ENCODE data around the gene EPS15. TPM values are rescaled to one million over a fixed set of nuclear protein-coding genes. Genes with fewer than 3 reads are reported as not detected.
A peak's percentile ranks its signal among the peaks of the same experiment; 100 is the strongest.

EPS15 gene
- total and polyA plus RNA-seq, 10 of the 15 experiments (the other 5 are each of a cell fraction or from before 2014, with no cell fraction given) = 24.7 to 87.8 (median 56.3) TPM

DNA sequence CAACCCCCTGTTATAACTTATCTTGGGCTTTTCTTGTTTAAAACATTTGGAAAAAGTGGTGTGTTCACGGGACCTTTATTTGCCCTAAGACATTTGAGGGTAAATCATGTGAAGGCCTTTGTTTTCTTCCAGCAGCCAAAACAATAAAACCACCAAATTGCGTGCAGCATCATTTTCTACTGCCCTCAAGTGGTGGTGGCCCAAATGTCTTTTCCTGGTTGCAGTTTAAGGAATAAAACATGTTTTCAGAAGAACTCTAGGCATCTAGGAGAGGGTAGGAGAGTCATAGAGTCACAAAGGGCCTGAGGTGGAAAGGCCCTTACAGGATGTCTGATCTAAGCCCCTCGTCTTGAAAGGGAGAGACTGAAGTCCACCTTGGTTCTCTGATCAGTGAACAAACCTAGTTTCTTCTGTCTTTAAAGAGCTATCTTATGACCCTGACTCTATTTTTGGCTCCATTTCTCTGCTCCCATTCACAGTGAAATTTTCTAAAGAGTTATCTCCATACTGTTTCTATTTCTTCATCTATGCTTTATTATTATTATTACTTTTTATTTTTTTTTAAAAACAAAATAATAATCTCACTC lies 16.0 kb upstream of the EPS15 start (continued):
- TF ChIP-seq JUND (IDR thresholded peaks at IDR 0.05; ENCODE audit: low read depth, low read length) (no peak), RBBP5 (conservative IDR thresholded peaks at IDR 0.05) (no peak), BACH1 (IDR thresholded peaks at IDR 0.05; ENCODE audit: borderline replicate concordance) (no peak), ZNF622 (IDR thresholded peaks at IDR 0.05) (no peak), CBX5 (IDR thresholded peaks at IDR 0.05; ENCODE audit: low read depth) (no peak), SP1 (IDR thresholded peaks at IDR 0.05; ENCODE audit: low read depth, low read length) (no peak), SREBF1 (IDR thresholded peaks at IDR 0.05; ENCODE audit: low read length) (no peak), SMC3 (IDR thresholded peaks at IDR 0.05; ENCODE audit: borderline replicate concordance, low read length) (peak; percentile 91), RAD51 (IDR thresholded peaks at IDR 0.05) (0 out of 2 replicates have a peak, but pooled peaks have one; percentile 31), NR2F1 (conservative IDR thresholded peaks at IDR 0.05) (no peak), SIN3A (IDR thresholded peaks at IDR 0.05; ENCODE audit: low read depth, low read length) (no peak), NFYA (IDR thresholded peaks at IDR 0.05; ENCODE audit: borderline replicate concordance, low read depth, low read length) (no peak), IRF5 (IDR thresholded peaks at IDR 0.05; ENCODE audit: borderline replicate concordance) (no peak), ZNF384 (IDR thresholded peaks at IDR 0.05; ENCODE audit: borderline replicate concordance, low read depth, low read length) (0 out of 2 replicates have a peak, but pooled peaks have one; percentile 22), FOS (IDR thresholded peaks at IDR 0.05; ENCODE audit: borderline replicate concordance, extremely low read depth, insufficient read length) (no peak), IKZF2 (IDR thresholded peaks at IDR 0.05) (0 out of 4 replicates have a peak, but pooled peaks have one; percentile 9 to 21), TARDBP (IDR thresholded peaks at IDR 0.05; ENCODE audit: borderline replicate concordance) (no peak), ZBED1 (IDR thresholded peaks at IDR 0.05; ENCODE audit: borderline replicate concordance) (0 out of 2 replicates have a peak, but pooled peaks have one; percentile 18), EED (IDR thresholded peaks at IDR 0.05; ENCODE audit: low read depth) (0 out of 2 replicates have a peak, but pooled peaks have one; percentile 30), YBX1 (IDR thresholded peaks at IDR 0.05) (no peak), CHD4 (IDR thresholded peaks at IDR 0.05) (no peak), RCOR1 (conservative IDR thresholded peaks at IDR 0.05; ENCODE audit: low read depth, low read length) (no peak), LARP7 (IDR thresholded peaks at IDR 0.05) (no peak), YY1 (IDR thresholded peaks at IDR 0.05; ENCODE audit: low read depth, low read length) (peak; percentile 58; the same call in 1 of the 2 replicates), FOXK2 (IDR thresholded peaks at IDR 0.05) (no peak), RELB (IDR thresholded peaks at IDR 0.05; ENCODE audit: low read depth) (no peak), MXI1 (IDR thresholded peaks at IDR 0.05; ENCODE audit: low read depth, low read length) (no peak; the same call in 1 of the 2 replicates)
- TF ChIP-seq, protein P1, sequence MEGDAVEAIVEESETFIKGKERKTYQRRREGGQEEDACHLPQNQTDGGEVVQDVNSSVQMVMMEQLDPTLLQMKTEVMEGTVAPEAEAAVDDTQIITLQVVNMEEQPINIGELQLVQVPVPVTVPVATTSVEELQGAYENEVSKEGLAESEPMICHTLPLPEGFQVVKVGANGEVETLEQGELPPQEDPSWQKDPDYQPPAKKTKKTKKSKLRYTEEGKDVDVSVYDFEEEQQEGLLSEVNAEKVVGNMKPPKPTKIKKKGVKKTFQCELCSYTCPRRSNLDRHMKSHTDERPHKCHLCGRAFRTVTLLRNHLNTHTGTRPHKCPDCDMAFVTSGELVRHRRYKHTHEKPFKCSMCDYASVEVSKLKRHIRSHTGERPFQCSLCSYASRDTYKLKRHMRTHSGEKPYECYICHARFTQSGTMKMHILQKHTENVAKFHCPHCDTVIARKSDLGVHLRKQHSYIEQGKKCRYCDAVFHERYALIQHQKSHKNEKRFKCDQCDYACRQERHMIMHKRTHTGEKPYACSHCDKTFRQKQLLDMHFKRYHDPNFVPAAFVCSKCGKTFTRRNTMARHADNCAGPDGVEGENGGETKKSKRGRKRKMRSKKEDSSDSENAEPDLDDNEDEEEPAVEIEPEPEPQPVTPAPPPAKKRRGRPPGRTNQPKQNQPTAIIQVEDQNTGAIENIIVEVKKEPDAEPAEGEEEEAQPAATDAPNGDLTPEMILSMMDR (IDR thresholded peaks at IDR 0.05 in 2 of 3, conservative IDR thresholded peaks at IDR 0.05 in 1 of 3; ENCODE audit: control insufficient read depth in 2 of 3, extremely low read depth in 1 of 3, insufficient read depth in 1 of 3, low read depth in 3 of 3, low read length in 3 of 3) = peak; percentile 70 to 85 (median 81)
- TF ChIP-seq, protein P2, sequence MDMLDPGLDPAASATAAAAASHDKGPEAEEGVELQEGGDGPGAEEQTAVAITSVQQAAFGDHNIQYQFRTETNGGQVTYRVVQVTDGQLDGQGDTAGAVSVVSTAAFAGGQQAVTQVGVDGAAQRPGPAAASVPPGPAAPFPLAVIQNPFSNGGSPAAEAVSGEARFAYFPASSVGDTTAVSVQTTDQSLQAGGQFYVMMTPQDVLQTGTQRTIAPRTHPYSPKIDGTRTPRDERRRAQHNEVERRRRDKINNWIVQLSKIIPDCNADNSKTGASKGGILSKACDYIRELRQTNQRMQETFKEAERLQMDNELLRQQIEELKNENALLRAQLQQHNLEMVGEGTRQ (IDR thresholded peaks at IDR 0.05; ENCODE audit: borderline replicate concordance, low read depth, low read length) = no peak
